ENCODE results near the gene NKX2-3.

The NKX2-3 gene

GRCh38 chr10:99524736-99525380, 7.9 kb upstream of the NKX2-3 start:
- WGBS (ENCODE audit: extremely low coverage, insufficient coverage, low lambda C conversion rate): no CpG with 5 or more reads among the region's 10 CpGs

GRCh38 chr10:99525897-99526296, 6.8 kb upstream of the NKX2-3 start:
- Histone ChIP-seq H3K27ac (ENCODE audit: low read depth, low read length) (no peak overlapping the region), H3K56ac (ENCODE audit: low read length) (no peak overlapping the region), H4K8ac (ENCODE audit: low read depth, low read length) (no peak overlapping the region), H3K4ac (ENCODE audit: low read depth, low read length) (no peak overlapping the region), H3K23ac (ENCODE audit: low read length) (no peak overlapping the region), H3K79me2 (ENCODE audit: control insufficient read depth, insufficient read depth, low read length) (no peaks in the 10 kb centered on the region), H3K4me1 (ENCODE audit: control insufficient read depth, low read depth, low read length) (peaks cover 15% of the 10 kb centered on the region), H2BK5ac (ENCODE audit: low read length) (no peak overlapping the region), H3K27me3 (ENCODE audit: insufficient read depth, low read length, poor library complexity) (peaks cover 71% of the 10 kb centered on the region), H3K79me1 (ENCODE audit: low read length) (no peaks in the 10 kb centered on the region), H3K4me2 (ENCODE audit: low read length) (no peak overlapping the region), H3K18ac (ENCODE audit: low read length) (no peak overlapping the region), H2BK15ac (replicated peaks; ENCODE audit: low read depth) (no peak overlapping the region), H3K4me3 (ENCODE audit: low read length) (no peak overlapping the region), H2BK120ac (ENCODE audit: low read depth, low read length) (no peak overlapping the region), H3K36me3 (ENCODE audit: control insufficient read depth, insufficient read depth, low read length) (no peaks in the 10 kb centered on the region), H4K5ac (ENCODE audit: low read length) (no peak overlapping the region), H3K9ac (ENCODE audit: low read length) (no peak overlapping the region), H2AK5ac (ENCODE audit: low read length) (no peak overlapping the region)
- no peak for DNase-seq

More at GRCh38 chr10:99524736-99525380, 7.9 kb upstream of the NKX2-3 start:
- Histone ChIP-seq H3K4ac (ENCODE audit: low read depth, low read length) (no peak overlapping the region), H3K79me1 (ENCODE audit: low read length) (no peaks in the 10 kb centered on the region), H2BK120ac (ENCODE audit: low read depth, low read length) (no peak overlapping the region), H3K79me2 (ENCODE audit: control insufficient read depth, insufficient read depth, low read length) (no peaks in the 10 kb centered on the region), H3K4me1 (ENCODE audit: control insufficient read depth, low read depth, low read length) (peaks cover 13% of the 10 kb centered on the region), H3K4me3 (ENCODE audit: low read length) (no peak overlapping the region), H3K36me3 (ENCODE audit: control insufficient read depth, insufficient read depth, low read length) (no peaks in the 10 kb centered on the region), H3K27ac (ENCODE audit: low read depth, low read length) (no peak overlapping the region), H2AK5ac (ENCODE audit: low read length) (no peak overlapping the region), H3K23ac (ENCODE audit: low read length) (no peak overlapping the region), H4K8ac (ENCODE audit: low read depth, low read length) (no peak overlapping the region), H3K9ac (ENCODE audit: low read length) (no peak overlapping the region), H2BK15ac (replicated peaks; ENCODE audit: low read depth) (no peak overlapping the region), H3K18ac (ENCODE audit: low read length) (no peak overlapping the region), H3K56ac (ENCODE audit: low read length) (no peak overlapping the region), H4K5ac (ENCODE audit: low read length) (no peak overlapping the region), H3K27me3 (ENCODE audit: insufficient read depth, low read length, poor library complexity) (peaks cover 69% of the 10 kb centered on the region), H2BK5ac (ENCODE audit: low read length) (no peak overlapping the region), H3K4me2 (ENCODE audit: low read length) (no peak overlapping the region)
- DNase-seq: no peak

- Histone ChIP-seq H3K4ac (ENCODE audit: low read depth, low read length) (no peak overlapping the region), H3K27ac (ENCODE audit: low read depth, low read length) (no peak overlapping the region), H3K23ac (ENCODE audit: low read length) (no peak overlapping the region), H3K18ac (ENCODE audit: low read length) (no peak overlapping the region), H3K4me1 (ENCODE audit: control insufficient read depth, low read depth, low read length) (peaks cover 15% of the 10 kb centered on the region), H2AK5ac (ENCODE audit: low read length) (no peak overlapping the region), H3K27me3 (ENCODE audit: insufficient read depth, low read length, poor library complexity) (peaks cover 71% of the 10 kb centered on the region), H4K5ac (ENCODE audit: low read length) (no peak overlapping the region), H3K79me1 (ENCODE audit: low read length) (no peaks in the 10 kb centered on the region), H2BK120ac (ENCODE audit: low read depth, low read length) (no peak overlapping the region), H3K4me3 (ENCODE audit: low read length) (no peak overlapping the region), H3K79me2 (ENCODE audit: control insufficient read depth, insufficient read depth, low read length) (no peaks in the 10 kb centered on the region), H4K8ac (ENCODE audit: low read depth, low read length) (no peak overlapping the region), H3K36me3 (ENCODE audit: control insufficient read depth, insufficient read depth, low read length) (no peaks in the 10 kb centered on the region), H3K4me2 (ENCODE audit: low read length) (no peak overlapping the region), H2BK15ac (replicated peaks; ENCODE audit: low read depth) (no peak overlapping the region), H3K56ac (ENCODE audit: low read length) (no peak overlapping the region), H3K9ac (ENCODE audit: low read length) (no peak overlapping the region), H2BK5ac (ENCODE audit: low read length) (no peak overlapping the region)
- no CpG with 5 or more reads among the region's 24 CpGs for WGBS (ENCODE audit: extremely low coverage, insufficient coverage, low lambda C conversion rate)
- DNase-seq: no peak
Observed at GRCh38 chr10:99526861-99527504, 5.8 kb upstream of the NKX2-3 start.

- no peaks in the 10 kb centered on the region for H3K79me1 ChIP-seq (ENCODE audit: low read length)
Observed at GRCh38 chr10:99527526-99528493, 4.9 kb upstream of the NKX2-3 start.

GRCh38 chr10:99528494-99529441, 4.0 kb upstream of the NKX2-3 start:
- H3K79me2 ChIP-seq (ENCODE audit: control insufficient read depth, insufficient read depth, low read length): no peaks in the 10 kb centered on the region
- no peaks in the 10 kb centered on the region for H3K36me3 ChIP-seq (ENCODE audit: control insufficient read depth, insufficient read depth, low read length)
- no peak overlapping the region for H3K9ac ChIP-seq (ENCODE audit: low read length)
- H3K4ac ChIP-seq (ENCODE audit: low read depth, low read length): no peak overlapping the region
- no CpG with 5 or more reads among the region's 10 CpGs for WGBS (ENCODE audit: extremely low coverage, insufficient coverage, low lambda C conversion rate)
- H3K18ac ChIP-seq (ENCODE audit: low read length): no peak overlapping the region
- no peak overlapping the region for H2BK5ac ChIP-seq (ENCODE audit: low read length)
- no peak overlapping the region for H3K23ac ChIP-seq (ENCODE audit: low read length)
- no peak overlapping the region for H2BK15ac ChIP-seq (replicated peaks; ENCODE audit: low read depth)
- no peak overlapping the region for H3K4me2 ChIP-seq (ENCODE audit: low read length)
- no peak overlapping the region for H4K8ac ChIP-seq (ENCODE audit: low read depth, low read length)
- no peak overlapping the region for H2AK5ac ChIP-seq (ENCODE audit: low read length)
- no peak overlapping the region for H2BK120ac ChIP-seq (ENCODE audit: low read depth, low read length)
- DNase-seq: no peak
- H3K27ac ChIP-seq (ENCODE audit: low read depth, low read length): no peak overlapping the region
- H3K27me3 ChIP-seq (ENCODE audit: insufficient read depth, low read length, poor library complexity): peaks cover 80% of the 10 kb centered on the region
- peaks cover 11% of the 10 kb centered on the region for H3K4me1 ChIP-seq (ENCODE audit: control insufficient read depth, low read depth, low read length)
- no peak overlapping the region for H3K56ac ChIP-seq (ENCODE audit: low read length)
- no peaks in the 10 kb centered on the region for H3K79me1 ChIP-seq (ENCODE audit: low read length)
- no peak overlapping the region for H4K5ac ChIP-seq (ENCODE audit: low read length)
- H3K4me3 ChIP-seq (ENCODE audit: low read length): no peak overlapping the region

More at GRCh38 chr10:99527526-99528493, 4.9 kb upstream of the NKX2-3 start:
- Histone ChIP-seq H3K79me2 (ENCODE audit: control insufficient read depth, insufficient read depth, low read length) (no peaks in the 10 kb centered on the region), H3K56ac (ENCODE audit: low read length) (no peak overlapping the region), H2BK15ac (replicated peaks; ENCODE audit: low read depth) (no peak overlapping the region), H3K9ac (ENCODE audit: low read length) (no peak overlapping the region), H3K18ac (ENCODE audit: low read length) (no peak overlapping the region), H3K4me2 (ENCODE audit: low read length) (no peak overlapping the region), H3K4me1 (ENCODE audit: control insufficient read depth, low read depth, low read length) (peaks cover 14% of the 10 kb centered on the region), H3K4ac (ENCODE audit: low read depth, low read length) (no peak overlapping the region), H4K5ac (ENCODE audit: low read length) (no peak overlapping the region), H2BK5ac (ENCODE audit: low read length) (no peak overlapping the region), H3K23ac (ENCODE audit: low read length) (no peak overlapping the region), H3K4me3 (ENCODE audit: low read length) (no peak overlapping the region), H3K27me3 (ENCODE audit: insufficient read depth, low read length, poor library complexity) (peaks cover 72% of the 10 kb centered on the region), H2BK120ac (ENCODE audit: low read depth, low read length) (no peak overlapping the region), H4K8ac (ENCODE audit: low read depth, low read length) (no peak overlapping the region), H2AK5ac (ENCODE audit: low read length) (no peak overlapping the region), H3K36me3 (ENCODE audit: control insufficient read depth, insufficient read depth, low read length) (no peaks in the 10 kb centered on the region), H3K27ac (ENCODE audit: low read depth, low read length) (no peak overlapping the region)
- WGBS (ENCODE audit: extremely low coverage, insufficient coverage, low lambda C conversion rate): no CpG with 5 or more reads among the region's 56 CpGs
- peak; percentile 61 for DNase-seq

Measured in mesendoderm (in vitro differentiated cells).